Stimulated activated naive CD8-positive, alpha-beta T cell treated with anti-CD3 and anti-CD28 coated beads, Interleukin-15, Interleukin-2, amounts not matched to agents 100 ng/mL and 50 ng/mL, for 24 hours (primary cell): ENCODE measurements around the gene RRM2.

Source experiments
- H3K27ac Mint-ChIP-seq: one replicate; pipeline ENCODE4 v1.8.0; 2021; ENCODE audit warnings: mild to moderate bottlenecking, mixed read lengths
- H3K27me3 Mint-ChIP-seq: one replicate; pipeline ENCODE4 v1.8.0; 2021; ENCODE audit warnings: mixed read lengths
- H3K36me3 Mint-ChIP-seq: one replicate; pipeline ENCODE4 v1.8.0; 2021; ENCODE audit warnings: low read depth, mixed read lengths
- H3K4me1 Mint-ChIP-seq: one replicate; pipeline ENCODE4 v1.8.0; 2021; ENCODE audit warnings: low read depth, mixed read lengths
- H3K4me3 Mint-ChIP-seq: one replicate; pipeline ENCODE4 v1.8.0; 2021; ENCODE audit warnings: mild to moderate bottlenecking, mixed read lengths
- H3K9me3 Mint-ChIP-seq: one replicate; pipeline ENCODE4 v1.8.0; 2021; ENCODE audit warnings: mixed read lengths

The RRM2 gene

GRCh38 chr2:10163498-10164486 lies 41.3 kb downstream of the RRM2 start:
- Mint-ChIP-seq H3K9me3 (no peaks in the 10 kb centered on the region), H3K27ac (no peak overlapping the region), H3K4me1 (no peaks in the 10 kb centered on the region), H3K36me3 (peaks cover 20% of the 10 kb centered on the region), H3K4me3 (no peak overlapping the region), H3K27me3 (no peaks in the 10 kb centered on the region)

DNA sequence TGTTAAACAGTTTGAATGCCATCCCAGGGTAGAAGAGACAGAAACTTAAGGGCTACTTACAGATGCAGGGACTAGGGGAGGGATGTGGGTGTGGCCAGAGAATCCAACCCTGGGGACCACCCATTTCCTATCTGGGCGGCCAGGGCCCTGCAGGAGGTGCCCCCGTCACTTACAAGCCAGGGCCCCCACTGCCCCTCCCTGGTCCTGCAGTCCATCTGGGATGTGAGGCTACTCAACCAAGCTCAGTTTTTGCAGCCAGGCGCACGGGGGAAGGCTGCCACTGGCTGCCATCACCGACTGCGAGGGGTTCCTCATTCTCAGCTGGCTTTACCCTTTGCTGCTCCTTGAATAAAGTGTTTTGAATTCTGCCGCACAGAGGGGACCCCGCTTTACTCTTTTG lies 42.1 kb downstream of the RRM2 start:
- H3K9me3 Mint-ChIP-seq = no peaks in the 10 kb centered on the region
- H3K4me3 Mint-ChIP-seq = no peak overlapping the region
- H3K4me1 Mint-ChIP-seq = no peaks in the 10 kb centered on the region
- no peak overlapping the region for H3K27ac Mint-ChIP-seq
- H3K27me3 Mint-ChIP-seq = no peaks in the 10 kb centered on the region
- H3K36me3 Mint-ChIP-seq = peaks cover 20% of the 10 kb centered on the region

DNA sequence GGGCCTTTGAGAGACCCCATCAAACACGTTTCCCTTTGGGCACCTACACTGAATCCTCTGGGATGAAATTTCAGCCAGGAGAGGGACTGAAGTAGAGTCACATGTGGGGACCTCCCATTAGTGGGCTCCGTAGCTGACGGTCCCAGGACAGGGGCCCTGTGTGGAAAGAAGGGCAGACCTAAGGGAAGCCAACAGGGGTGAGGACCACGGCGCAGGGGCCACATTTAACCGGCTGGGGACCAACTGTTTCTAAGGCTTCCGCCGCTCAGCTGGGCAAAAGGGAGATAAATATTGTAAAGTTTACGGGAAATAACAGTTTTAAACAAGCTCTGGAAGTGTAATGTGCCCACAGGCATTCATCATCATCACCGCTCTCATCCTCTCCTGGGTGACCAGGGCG lies 42.7 kb downstream of the RRM2 start:
- Mint-ChIP-seq H3K4me3 (no peak overlapping the region), H3K36me3 (peaks cover 20% of the 10 kb centered on the region), H3K4me1 (no peaks in the 10 kb centered on the region), H3K9me3 (no peaks in the 10 kb centered on the region), H3K27me3 (no peaks in the 10 kb centered on the region), H3K27ac (no peak overlapping the region)

- H3K4me3 Mint-ChIP-seq = no peak overlapping the region
- no peaks in the 10 kb centered on the region for H3K9me3 Mint-ChIP-seq
- H3K27ac Mint-ChIP-seq = no peak overlapping the region
- peaks cover 19% of the 10 kb centered on the region for H3K36me3 Mint-ChIP-seq
- H3K4me1 Mint-ChIP-seq = no peaks in the 10 kb centered on the region
- H3K27me3 Mint-ChIP-seq = no peaks in the 10 kb centered on the region
Measured at GRCh38 chr2:10165861-10166675, 43.5 kb downstream of the RRM2 start.

DNA sequence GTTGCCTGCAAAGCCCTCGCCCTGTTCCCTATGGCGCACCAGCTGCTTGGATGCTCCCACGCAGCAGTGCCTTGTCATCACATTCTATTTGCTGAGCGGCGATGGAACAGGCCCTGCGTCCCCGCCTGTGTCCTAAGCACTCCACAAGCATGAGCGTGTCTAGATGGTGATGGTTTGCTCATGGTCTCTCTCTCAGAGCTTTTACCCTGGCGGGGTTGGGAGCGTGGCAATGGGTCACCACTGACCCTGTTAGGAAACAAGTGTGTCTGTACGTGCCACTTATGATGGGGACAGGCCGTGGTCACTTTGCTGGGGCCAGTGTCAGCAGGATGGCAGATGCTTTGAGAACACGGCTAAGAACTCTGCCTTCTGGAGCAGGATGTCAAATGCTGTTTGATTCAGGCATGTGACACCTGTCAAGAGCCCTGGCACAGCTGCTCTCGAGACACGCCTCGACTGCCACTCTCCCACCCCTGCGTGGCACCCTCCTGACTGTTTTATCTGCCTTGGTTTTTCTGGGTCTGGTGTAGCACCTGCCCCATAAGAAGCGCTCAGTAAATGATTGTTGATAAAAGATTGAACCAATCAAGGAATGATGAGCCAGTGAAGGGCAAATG lies 44.2 kb downstream of the RRM2 start:
- Mint-ChIP-seq H3K9me3 (no peaks in the 10 kb centered on the region), H3K27me3 (no peaks in the 10 kb centered on the region), H3K27ac (no peak overlapping the region), H3K36me3 (peaks cover 13% of the 10 kb centered on the region), H3K4me3 (no peak overlapping the region), H3K4me1 (no peaks in the 10 kb centered on the region)

- Mint-ChIP-seq H3K4me1 (no peaks in the 10 kb centered on the region), H3K27me3 (no peaks in the 10 kb centered on the region), H3K36me3 (peaks cover 13% of the 10 kb centered on the region), H3K9me3 (no peaks in the 10 kb centered on the region), H3K4me3 (no peak overlapping the region), H3K27ac (no peak overlapping the region)
Measured at GRCh38 chr2:10167316-10167715, 44.8 kb downstream of the RRM2 start.

GRCh38 chr2:10168221-10168620 lies 45.7 kb downstream of the RRM2 start:
- no peaks in the 10 kb centered on the region for H3K4me1 Mint-ChIP-seq
- no peak overlapping the region for H3K4me3 Mint-ChIP-seq
- no peak overlapping the region for H3K27ac Mint-ChIP-seq
- H3K36me3 Mint-ChIP-seq = peaks cover 13% of the 10 kb centered on the region
- no peaks in the 10 kb centered on the region for H3K27me3 Mint-ChIP-seq
- H3K9me3 Mint-ChIP-seq = no peaks in the 10 kb centered on the region

DNA sequence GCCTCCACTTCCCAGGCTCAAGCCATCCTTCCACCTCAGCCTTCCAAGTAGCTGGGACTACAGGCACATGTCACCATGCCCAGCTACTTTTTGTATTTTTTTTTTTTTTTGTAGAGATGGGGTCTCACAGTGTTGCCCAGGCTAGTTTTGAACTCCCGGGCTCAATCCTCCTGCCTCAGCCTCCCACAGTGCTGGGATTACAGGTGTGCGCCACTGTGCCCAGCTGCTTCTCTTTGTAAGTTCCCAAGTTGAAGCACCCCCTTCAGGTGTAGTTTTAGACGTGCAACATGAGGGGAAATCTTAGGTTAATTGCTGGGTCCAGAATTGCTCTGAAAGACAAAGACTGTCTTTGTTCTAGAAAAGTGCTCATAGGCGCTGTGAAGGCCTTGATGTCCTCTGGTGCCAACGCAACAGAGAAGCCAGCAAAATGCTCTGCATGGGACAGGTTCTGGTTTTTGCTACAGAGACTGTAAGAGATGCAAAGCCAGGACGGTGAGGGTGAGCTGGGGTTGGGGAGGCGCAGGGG lies 46.6 kb downstream of the RRM2 start:
- Mint-ChIP-seq H3K36me3 (peaks cover 8% of the 10 kb centered on the region), H3K9me3 (no peaks in the 10 kb centered on the region), H3K4me1 (no peaks in the 10 kb centered on the region), H3K27me3 (no peaks in the 10 kb centered on the region), H3K4me3 (no peak overlapping the region), H3K27ac (no peak overlapping the region)

GRCh38 chr2:10169581-10169980 lies 47.0 kb downstream of the RRM2 start:
- H3K36me3 Mint-ChIP-seq = peaks cover 8% of the 10 kb centered on the region
- no peaks in the 10 kb centered on the region for H3K4me1 Mint-ChIP-seq
- no peaks in the 10 kb centered on the region for H3K27me3 Mint-ChIP-seq
- H3K4me3 Mint-ChIP-seq = no peak overlapping the region
- H3K27ac Mint-ChIP-seq = no peak overlapping the region
- H3K9me3 Mint-ChIP-seq = no peaks in the 10 kb centered on the region

- H3K27me3 Mint-ChIP-seq = no peaks in the 10 kb centered on the region
- H3K9me3 Mint-ChIP-seq = no peaks in the 10 kb centered on the region
- no peak overlapping the region for H3K4me3 Mint-ChIP-seq
- H3K4me1 Mint-ChIP-seq = no peaks in the 10 kb centered on the region
- no peak overlapping the region for H3K27ac Mint-ChIP-seq
- H3K36me3 Mint-ChIP-seq = peaks cover 5% of the 10 kb centered on the region
Measured at GRCh38 chr2:10170256-10170655, 47.7 kb downstream of the RRM2 start.

DNA sequence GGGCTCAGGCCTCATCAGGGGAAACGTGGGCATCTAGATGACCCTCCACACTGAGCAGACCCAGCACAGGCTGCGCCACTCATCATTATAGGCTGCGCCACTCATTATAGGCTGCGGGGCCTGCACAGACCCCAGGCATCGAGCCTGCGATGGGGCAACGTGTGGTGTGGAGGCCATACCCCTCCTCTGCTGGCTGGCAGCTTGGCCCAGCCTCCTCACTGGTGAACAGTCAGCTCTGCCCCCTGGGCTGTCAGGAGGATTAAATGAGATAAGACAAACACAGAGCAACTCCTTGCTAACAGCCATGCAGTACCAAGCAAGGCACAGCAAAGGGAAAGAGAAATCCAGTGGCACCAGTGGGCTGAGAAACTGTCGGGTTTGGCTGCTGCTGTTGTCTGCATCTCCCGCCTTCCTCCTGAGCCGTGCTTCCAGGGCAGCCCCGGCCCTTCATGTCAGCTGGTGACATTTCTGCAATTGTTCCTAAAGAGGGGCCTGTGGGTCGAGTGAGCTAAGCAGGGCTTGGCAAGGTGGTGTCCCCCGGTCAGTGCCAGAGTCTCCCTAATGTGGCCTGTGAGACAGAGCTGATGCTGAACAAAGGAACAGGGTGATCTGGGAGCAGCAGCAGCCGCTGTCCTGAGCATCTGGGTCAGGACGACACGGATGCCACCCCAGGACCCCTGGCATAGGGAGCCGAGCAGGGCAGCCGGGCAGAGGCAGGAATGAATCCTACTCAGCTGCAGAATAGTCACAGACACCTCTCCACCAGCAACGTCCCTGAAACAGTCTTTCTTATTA lies 48.7 kb downstream of the RRM2 start:
- H3K4me1 Mint-ChIP-seq = no peaks in the 10 kb centered on the region
- no peaks in the 10 kb centered on the region for H3K9me3 Mint-ChIP-seq
- H3K4me3 Mint-ChIP-seq = no peak overlapping the region
- no peaks in the 10 kb centered on the region for H3K36me3 Mint-ChIP-seq
- no peak overlapping the region for H3K27ac Mint-ChIP-seq
- H3K27me3 Mint-ChIP-seq = no peaks in the 10 kb centered on the region

- no peak overlapping the region for H3K27ac Mint-ChIP-seq
- no peak overlapping the region for H3K4me3 Mint-ChIP-seq
- no peaks in the 10 kb centered on the region for H3K4me1 Mint-ChIP-seq
- no peaks in the 10 kb centered on the region for H3K36me3 Mint-ChIP-seq
- no peaks in the 10 kb centered on the region for H3K9me3 Mint-ChIP-seq
- no peaks in the 10 kb centered on the region for H3K27me3 Mint-ChIP-seq
Measured at GRCh38 chr2:10172033-10172871, 49.7 kb downstream of the RRM2 start.

DNA sequence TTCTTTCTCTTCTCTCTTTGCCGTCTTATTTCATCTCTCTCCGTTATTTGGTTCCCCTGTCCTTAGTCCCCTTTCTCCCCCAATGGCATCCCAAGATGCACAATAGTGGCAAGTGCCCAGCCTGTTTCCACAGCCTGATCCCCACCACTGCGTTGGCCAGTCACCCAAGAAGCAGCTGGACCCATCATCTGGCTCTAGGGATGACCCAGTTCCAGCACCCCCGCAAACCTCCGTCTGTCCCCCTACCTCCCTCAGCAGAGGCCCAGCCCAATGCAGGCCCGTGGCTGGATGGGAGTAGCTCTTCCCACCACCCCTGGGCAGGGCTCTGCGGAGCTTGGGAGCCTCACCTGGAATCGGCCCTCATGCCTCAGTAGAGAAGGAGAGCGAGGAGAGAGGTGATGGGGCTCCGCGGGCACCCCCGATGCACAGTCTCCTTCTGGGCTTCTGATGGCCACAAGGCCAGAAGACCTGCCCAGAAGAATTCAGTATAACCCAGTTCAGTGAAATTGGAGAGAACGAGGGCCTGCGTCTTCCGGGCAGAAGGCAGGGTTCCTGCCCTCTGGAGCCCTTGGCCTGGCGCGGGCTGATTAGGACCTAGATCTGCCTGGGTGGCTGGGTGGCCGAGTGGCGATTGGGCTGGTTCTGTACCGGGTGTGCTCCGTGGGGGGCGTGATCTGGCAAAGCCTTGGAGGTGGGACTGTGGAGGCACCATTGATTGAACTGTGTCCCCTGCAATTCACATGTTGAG lies 50.9 kb downstream of the RRM2 start:
- Mint-ChIP-seq H3K27me3 (no peaks in the 10 kb centered on the region), H3K27ac (no peak overlapping the region), H3K36me3 (peaks cover 2% of the 10 kb centered on the region), H3K4me1 (no peaks in the 10 kb centered on the region), H3K4me3 (no peak overlapping the region), H3K9me3 (no peaks in the 10 kb centered on the region)
